GM12878 (cell line): ENCODE results near the gene C6orf15. TPM values are rescaled to one million over a fixed set of nuclear protein-coding genes. Genes with fewer than 3 reads are reported as not detected.

Experiments used
- CBX3 ChIP-seq: fragments of 200-600 bp; sonication (generic); IDR thresholded peaks from 2 replicates; pipeline ENCODE4 v1.6.1; 2016; ENCODE audit warnings: low read depth, borderline replicate concordance
- CREB1 ChIP-seq: IDR thresholded peaks from 2 replicates; pipeline ENCODE4 v1.6.1; 2012; ENCODE audit warnings: low read depth, mild to moderate bottlenecking, inconsistent platforms
- EGR1 ChIP-seq, 2 experiments: IDR thresholded peaks; 1 replicate in 1 of 2; 2 replicates in 1 of 2; pipeline ENCODE4 v1.6.1; 2011 to 2012; ENCODE audit warnings: low read depth in 2 of 2, low read length in 2 of 2, borderline replicate concordance in 1 of 2, mild to moderate bottlenecking in 1 of 2, moderate library complexity in 1 of 2
- GATAD2B ChIP-seq: fragments of 450-650 bp; conservative IDR thresholded peaks from 2 replicates; pipeline ENCODE4 v1.6.1; 2017; ENCODE audit warnings: low read depth, mild to moderate bottlenecking, moderate library complexity
- HDGF ChIP-seq: fragments of 450-650 bp; IDR thresholded peaks from 2 replicates; pipeline ENCODE4 v1.6.1; 2016; ENCODE audit warnings: antibody characterized with exemption
- IKZF1 ChIP-seq: fragments of 450-650 bp; conservative IDR thresholded peaks from 2 replicates; pipeline ENCODE4 v1.6.1; 2017; ENCODE audit warnings: antibody characterized with exemption, mild to moderate bottlenecking
- LARP7 ChIP-seq: fragments of 450-650 bp; IDR thresholded peaks from 2 replicates; pipeline ENCODE4 v1.6.1; 2017; ENCODE audit warnings: mild to moderate bottlenecking
- PBX3 ChIP-seq: IDR thresholded peaks from 2 replicates; pipeline ENCODE4 v1.6.1; 2011; ENCODE audit warnings: mild to moderate bottlenecking, low read depth, low read length, moderate library complexity; ENCODE audit not compliant: insufficient replicate concordance
- RAD21 ChIP-seq: IDR thresholded peaks from 2 replicates; pipeline ENCODE4 v1.6.1; 2011; ENCODE audit warnings: mild to moderate bottlenecking, low read depth, low read length, moderate library complexity; ENCODE audit not compliant: insufficient read depth
- RB1 ChIP-seq: fragments of 450-650 bp; formaldehyde crosslinking; IDR thresholded peaks from 2 replicates; pipeline ENCODE4 v1.6.1; 2017; ENCODE audit warnings: mild to moderate bottlenecking, borderline replicate concordance
- SIN3A ChIP-seq: IDR thresholded peaks from 2 replicates; pipeline ENCODE4 v1.6.1; 2012; ENCODE audit warnings: low read depth, low read length, improper control_type of control experiment
- SUPT20H ChIP-seq: IDR thresholded peaks from 2 replicates; pipeline ENCODE4 v1.6.1; 2011; ENCODE audit warnings: low read depth, mild to moderate bottlenecking, low read length, moderate library complexity, borderline replicate concordance; ENCODE audit not compliant: control insufficient read depth
- TARDBP ChIP-seq: IDR thresholded peaks from 2 replicates; pipeline ENCODE4 v1.6.1; 2016; ENCODE audit warnings: borderline replicate concordance
- TBL1XR1 ChIP-seq: IDR thresholded peaks from 2 replicates; pipeline ENCODE4 v1.6.1; 2012; ENCODE audit warnings: low read depth, low read length, improper control_type of control experiment
- WRNIP1 ChIP-seq: IDR thresholded peaks from 2 replicates; pipeline ENCODE4 v1.6.1; 2011; ENCODE audit warnings: low read depth, low read length, improper control_type of control experiment, borderline replicate concordance
- polyA plus RNA-seq, 11 experiments: library from polyadenylated mRNA; depleted of rRNA in 4 of 11; unstranded in 6 of 11; stranded (reverse) in 5 of 11; fragments of >200 nt; fragmentation: Nextera tagmentation in 4 of 11; fragmentation: Illumina TruSeq in 1 of 11; extraction: Ambion mirVana in 4 of 11; extraction: Trizol in 1 of 11; gene quantifications; 1 replicate in 1 of 11; 2 replicates in 10 of 11; pipeline versions ENCODE4 v1.2.1 to v1.2.3, GENCODE V29; 2011 to 2016; ENCODE audit warnings: inconsistent platforms in 2 of 11, missing spikeins in 2 of 11, low read depth in 1 of 11
- total RNA-seq, 4 experiments: library from RNA; depleted of rRNA in 3 of 4; stranded (reverse); fragments of >200 nt in 3 of 4; fragmentation: Illumina TruSeq in 1 of 4; extraction: Trizol in 1 of 4; gene quantifications; 2 replicates each; pipeline versions ENCODE4 v1.2.1 to v1.2.3, GENCODE V29; 2013 to 2021
- TF ChIP-seq, protein P1 (sequence below): fragments of 450-650 bp; IDR thresholded peaks from 2 replicates; pipeline ENCODE4 v1.6.1; 2017; ENCODE audit warnings: mild to moderate bottlenecking, low read depth, inconsistent platforms; ENCODE audit not compliant: poor library complexity, severe bottlenecking
- TF ChIP-seq, protein P2 (sequence below): fragments of 450-650 bp; IDR thresholded peaks from 2 replicates; pipeline ENCODE4 v1.6.1; 2017; ENCODE audit warnings: mild to moderate bottlenecking
- TF ChIP-seq, protein P3 (sequence below): IDR thresholded peaks from 2 replicates; pipeline ENCODE4 v1.6.1; 2012; ENCODE audit warnings: low read length, inconsistent platforms
- TF ChIP-seq, protein P4 (sequence below): fragments of 450-650 bp; IDR thresholded peaks from 2 replicates; pipeline ENCODE4 v1.6.1; 2017; ENCODE audit warnings: mild to moderate bottlenecking, moderate library complexity

The C6orf15 gene
- total and polyA plus RNA-seq, 10 of the 15 experiments (the other 5 are each of a cell fraction or from before 2014, with no cell fraction given): not detected

DNA sequence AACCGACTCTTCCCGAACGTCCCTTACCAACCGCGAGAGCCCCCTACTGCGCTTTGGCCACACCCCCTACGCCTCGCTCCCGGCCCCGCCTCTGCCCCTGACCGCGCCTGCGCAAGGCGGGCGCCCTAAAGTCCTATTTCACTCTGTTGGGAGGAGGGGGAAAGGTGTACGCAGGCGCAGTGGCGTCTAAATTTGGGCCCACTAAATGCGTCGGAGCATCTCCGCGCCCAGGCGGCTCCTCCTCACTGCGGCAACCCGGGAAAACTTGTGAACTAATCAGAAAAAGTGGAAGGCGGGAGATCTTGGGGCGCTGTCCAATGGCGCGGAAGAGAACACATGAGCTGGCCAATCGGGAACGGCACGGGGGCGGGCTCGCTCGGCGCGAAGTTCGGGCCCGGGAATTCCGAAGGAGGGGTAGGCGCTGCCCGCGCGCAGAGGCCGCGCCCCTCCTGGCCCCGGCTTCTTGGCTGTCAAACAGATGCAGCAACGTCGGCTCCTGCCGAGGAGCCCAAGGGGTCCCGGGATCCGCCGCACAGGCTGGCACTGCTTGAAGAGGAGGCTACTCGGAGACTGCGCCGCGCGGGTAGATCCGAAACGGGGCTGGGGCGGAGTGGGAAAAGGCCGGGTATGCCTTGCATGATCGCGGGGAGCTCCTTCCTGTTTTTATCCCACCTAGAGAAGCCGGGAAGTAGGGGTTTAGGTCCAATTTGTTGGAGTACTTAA, 45.9 kb upstream of the C6orf15 start, which contains the start of gene TCF19 (continued):
- TF ChIP-seq, protein P1, sequence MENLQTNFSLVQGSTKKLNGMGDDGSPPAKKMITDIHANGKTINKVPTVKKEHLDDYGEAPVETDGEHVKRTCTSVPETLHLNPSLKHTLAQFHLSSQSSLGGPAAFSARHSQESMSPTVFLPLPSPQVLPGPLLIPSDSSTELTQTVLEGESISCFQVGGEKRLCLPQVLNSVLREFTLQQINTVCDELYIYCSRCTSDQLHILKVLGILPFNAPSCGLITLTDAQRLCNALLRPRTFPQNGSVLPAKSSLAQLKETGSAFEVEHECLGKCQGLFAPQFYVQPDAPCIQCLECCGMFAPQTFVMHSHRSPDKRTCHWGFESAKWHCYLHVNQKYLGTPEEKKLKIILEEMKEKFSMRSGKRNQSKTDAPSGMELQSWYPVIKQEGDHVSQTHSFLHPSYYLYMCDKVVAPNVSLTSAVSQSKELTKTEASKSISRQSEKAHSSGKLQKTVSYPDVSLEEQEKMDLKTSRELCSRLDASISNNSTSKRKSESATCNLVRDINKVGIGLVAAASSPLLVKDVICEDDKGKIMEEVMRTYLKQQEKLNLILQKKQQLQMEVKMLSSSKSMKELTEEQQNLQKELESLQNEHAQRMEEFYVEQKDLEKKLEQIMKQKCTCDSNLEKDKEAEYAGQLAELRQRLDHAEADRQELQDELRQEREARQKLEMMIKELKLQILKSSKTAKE: no peak
- TF ChIP-seq GATAD2B: peak; percentile 76
- peak; percentile 100 for TF ChIP-seq RB1
- TF ChIP-seq TARDBP: no peak
- TF ChIP-seq PBX3: no peak
- TF ChIP-seq, protein P2, sequence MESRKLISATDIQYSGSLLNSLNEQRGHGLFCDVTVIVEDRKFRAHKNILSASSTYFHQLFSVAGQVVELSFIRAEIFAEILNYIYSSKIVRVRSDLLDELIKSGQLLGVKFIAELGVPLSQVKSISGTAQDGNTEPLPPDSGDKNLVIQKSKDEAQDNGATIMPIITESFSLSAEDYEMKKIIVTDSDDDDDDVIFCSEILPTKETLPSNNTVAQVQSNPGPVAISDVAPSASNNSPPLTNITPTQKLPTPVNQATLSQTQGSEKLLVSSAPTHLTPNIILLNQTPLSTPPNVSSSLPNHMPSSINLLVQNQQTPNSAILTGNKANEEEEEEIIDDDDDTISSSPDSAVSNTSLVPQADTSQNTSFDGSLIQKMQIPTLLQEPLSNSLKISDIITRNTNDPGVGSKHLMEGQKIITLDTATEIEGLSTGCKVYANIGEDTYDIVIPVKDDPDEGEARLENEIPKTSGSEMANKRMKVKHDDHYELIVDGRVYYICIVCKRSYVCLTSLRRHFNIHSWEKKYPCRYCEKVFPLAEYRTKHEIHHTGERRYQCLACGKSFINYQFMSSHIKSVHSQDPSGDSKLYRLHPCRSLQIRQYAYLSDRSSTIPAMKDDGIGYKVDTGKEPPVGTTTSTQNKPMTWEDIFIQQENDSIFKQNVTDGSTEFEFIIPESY: no peak
- 0 out of 2 replicates have a peak, but pooled peaks have one; percentile 78 for TF ChIP-seq HDGF
- peak; percentile 75; the same call in 1 of the 2 replicates for TF ChIP-seq CREB1
- no peak for TF ChIP-seq TBL1XR1
- no peak for TF ChIP-seq CBX3
- peak; percentile 97 for TF ChIP-seq IKZF1
- TF ChIP-seq, protein P3, sequence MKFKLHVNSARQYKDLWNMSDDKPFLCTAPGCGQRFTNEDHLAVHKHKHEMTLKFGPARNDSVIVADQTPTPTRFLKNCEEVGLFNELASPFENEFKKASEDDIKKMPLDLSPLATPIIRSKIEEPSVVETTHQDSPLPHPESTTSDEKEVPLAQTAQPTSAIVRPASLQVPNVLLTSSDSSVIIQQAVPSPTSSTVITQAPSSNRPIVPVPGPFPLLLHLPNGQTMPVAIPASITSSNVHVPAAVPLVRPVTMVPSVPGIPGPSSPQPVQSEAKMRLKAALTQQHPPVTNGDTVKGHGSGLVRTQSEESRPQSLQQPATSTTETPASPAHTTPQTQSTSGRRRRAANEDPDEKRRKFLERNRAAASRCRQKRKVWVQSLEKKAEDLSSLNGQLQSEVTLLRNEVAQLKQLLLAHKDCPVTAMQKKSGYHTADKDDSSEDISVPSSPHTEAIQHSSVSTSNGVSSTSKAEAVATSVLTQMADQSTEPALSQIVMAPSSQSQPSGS: no peak
- TF ChIP-seq LARP7: 0 out of 2 replicates have a peak, but pooled peaks have one; percentile 29
- TF ChIP-seq, protein P4, sequence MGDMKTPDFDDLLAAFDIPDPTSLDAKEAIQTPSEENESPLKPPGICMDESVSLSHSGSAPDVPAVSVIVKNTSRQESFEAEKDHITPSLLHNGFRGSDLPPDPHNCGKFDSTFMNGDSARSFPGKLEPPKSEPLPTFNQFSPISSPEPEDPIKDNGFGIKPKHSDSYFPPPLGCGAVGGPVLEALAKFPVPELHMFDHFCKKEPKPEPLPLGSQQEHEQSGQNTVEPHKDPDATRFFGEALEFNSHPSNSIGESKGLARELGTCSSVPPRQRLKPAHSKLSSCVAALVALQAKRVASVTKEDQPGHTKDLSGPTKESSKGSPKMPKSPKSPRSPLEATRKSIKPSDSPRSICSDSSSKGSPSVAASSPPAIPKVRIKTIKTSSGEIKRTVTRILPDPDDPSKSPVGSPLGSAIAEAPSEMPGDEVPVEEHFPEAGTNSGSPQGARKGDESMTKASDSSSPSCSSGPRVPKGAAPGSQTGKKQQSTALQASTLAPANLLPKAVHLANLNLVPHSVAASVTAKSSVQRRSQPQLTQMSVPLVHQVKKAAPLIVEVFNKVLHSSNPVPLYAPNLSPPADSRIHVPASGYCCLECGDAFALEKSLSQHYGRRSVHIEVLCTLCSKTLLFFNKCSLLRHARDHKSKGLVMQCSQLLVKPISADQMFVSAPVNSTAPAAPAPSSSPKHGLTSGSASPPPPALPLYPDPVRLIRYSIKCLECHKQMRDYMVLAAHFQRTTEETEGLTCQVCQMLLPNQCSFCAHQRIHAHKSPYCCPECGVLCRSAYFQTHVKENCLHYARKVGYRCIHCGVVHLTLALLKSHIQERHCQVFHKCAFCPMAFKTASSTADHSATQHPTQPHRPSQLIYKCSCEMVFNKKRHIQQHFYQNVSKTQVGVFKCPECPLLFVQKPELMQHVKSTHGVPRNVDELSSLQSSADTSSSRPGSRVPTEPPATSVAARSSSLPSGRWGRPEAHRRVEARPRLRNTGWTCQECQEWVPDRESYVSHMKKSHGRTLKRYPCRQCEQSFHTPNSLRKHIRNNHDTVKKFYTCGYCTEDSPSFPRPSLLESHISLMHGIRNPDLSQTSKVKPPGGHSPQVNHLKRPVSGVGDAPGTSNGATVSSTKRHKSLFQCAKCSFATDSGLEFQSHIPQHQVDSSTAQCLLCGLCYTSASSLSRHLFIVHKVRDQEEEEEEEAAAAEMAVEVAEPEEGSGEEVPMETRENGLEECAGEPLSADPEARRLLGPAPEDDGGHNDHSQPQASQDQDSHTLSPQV: no peak
- TF ChIP-seq WRNIP1: no peak
- no peak for TF ChIP-seq RAD21
- peak in 1 of 2 experiments; percentile 85; a peak in 2 of 3 replicates for TF ChIP-seq EGR1 (IDR thresholded peaks at IDR 0.05; ENCODE audit: borderline replicate concordance in 1 of 2, low read depth in 2 of 2, low read length in 2 of 2)
- no peak for TF ChIP-seq SUPT20H
- TF ChIP-seq SIN3A: peak; percentile 96
